H9 (cell line): Measurements from ENCODE around the gene RAB40C. TPM values are rescaled to one million over a fixed set of nuclear protein-coding genes. Genes with fewer than 3 reads are reported as not detected.

Experiments
- DNase-seq: peaks from one replicate; pipeline ENCODE4 v3.0.0-alpha.2; 2017
- H2AFZ ChIP-seq: one replicate; pipeline ENCODE4 v1.6.1; 2013; ENCODE audit warnings: mild to moderate bottlenecking, low read length, control low read depth, moderate library complexity
- H2AK5ac ChIP-seq: 2 replicates; pipeline ENCODE4 v1.6.1; 2013; ENCODE audit warnings: low read length, control low read depth, mixed read lengths; ENCODE audit not compliant: insufficient read length
- H2BK120ac ChIP-seq: one replicate; pipeline ENCODE4 v1.6.1; 2013; ENCODE audit warnings: low read depth, mild to moderate bottlenecking, low read length, control low read depth, inconsistent platforms; ENCODE audit not compliant: poor library complexity, severe bottlenecking
- H2BK12ac ChIP-seq: 2 replicates; pipeline ENCODE4 v1.6.1; 2013; ENCODE audit warnings: low read length, control low read depth, mixed read lengths, low read depth; ENCODE audit not compliant: insufficient read length
- H2BK15ac ChIP-seq: 2 replicates; pipeline ENCODE4 v1.6.1; 2013; ENCODE audit warnings: low read depth, low read length, control low read depth
- H2BK20ac ChIP-seq: one replicate; pipeline ENCODE4 v1.6.1; 2013; ENCODE audit warnings: low read depth, mild to moderate bottlenecking, low read length, control low read depth, inconsistent platforms; ENCODE audit not compliant: poor library complexity, severe bottlenecking
- H2BK5ac ChIP-seq: 2 replicates; pipeline ENCODE4 v1.6.1; 2013; ENCODE audit warnings: low read length, control low read depth, mixed read lengths; ENCODE audit not compliant: insufficient read length
- H3K14ac ChIP-seq: 2 replicates; pipeline ENCODE4 v1.6.1; 2013; ENCODE audit warnings: low read length, control low read depth; ENCODE audit not compliant: insufficient read depth
- H3K18ac ChIP-seq: 2 replicates; pipeline ENCODE4 v1.6.1; 2013; ENCODE audit warnings: low read depth, mild to moderate bottlenecking, mixed read lengths, low read length, control low read depth; ENCODE audit not compliant: insufficient read length
- H3K23ac ChIP-seq: 2 replicates; pipeline ENCODE4 v1.6.1; 2013; ENCODE audit warnings: low read length, control low read depth, mixed read lengths, low read depth; ENCODE audit not compliant: insufficient read length
- H3K23me2 ChIP-seq: 2 replicates; pipeline ENCODE4 v1.6.1; 2013; ENCODE audit warnings: low read depth, mild to moderate bottlenecking, mixed read lengths, low read length, control low read depth; ENCODE audit not compliant: insufficient read length, poor library complexity, severe bottlenecking
- H3K27ac ChIP-seq: 2 replicates; pipeline ENCODE4 v1.5.1; 2013; ENCODE audit warnings: low read length, control low read depth, mixed read lengths, low read depth; ENCODE audit not compliant: insufficient read length
- H3K27me3 ChIP-seq: 2 replicates; pipeline ENCODE4 v1.6.1; 2013; ENCODE audit warnings: low read length, control low read depth, inconsistent platforms; ENCODE audit not compliant: insufficient read depth
- H3K4ac ChIP-seq: 2 replicates; pipeline ENCODE4 v1.6.1; 2013; ENCODE audit warnings: low read depth, mild to moderate bottlenecking, control low read depth, inconsistent platforms, low read length, moderate library complexity
- H3K4me1 ChIP-seq: 2 replicates; pipeline ENCODE4 v1.6.1; 2013; ENCODE audit warnings: low read length, control low read depth, inconsistent platforms; ENCODE audit not compliant: insufficient read depth
- H3K4me2 ChIP-seq: 2 replicates; pipeline ENCODE4 v1.6.1; 2013; ENCODE audit warnings: low read length, control low read depth, mixed read lengths; ENCODE audit not compliant: insufficient read length, insufficient read depth
- H3K56ac ChIP-seq: 2 replicates; pipeline ENCODE4 v1.6.1; 2013; ENCODE audit warnings: low read depth, mild to moderate bottlenecking, mixed read lengths, low read length, control low read depth; ENCODE audit not compliant: insufficient read length
- H3K79me1 ChIP-seq: 2 replicates; pipeline ENCODE4 v1.6.1; 2013; ENCODE audit warnings: low read depth, mild to moderate bottlenecking, moderate library complexity, low read length, control low read depth, inconsistent platforms; ENCODE audit not compliant: insufficient read depth, poor library complexity, severe bottlenecking
- H3K79me2 ChIP-seq: 2 replicates; pipeline ENCODE4 v1.6.1; 2013; ENCODE audit warnings: low read length, control low read depth, inconsistent platforms; ENCODE audit not compliant: insufficient read depth
- H3K9ac ChIP-seq: 2 replicates; pipeline ENCODE4 v1.6.1; 2013; ENCODE audit warnings: low read length, control low read depth, mixed read lengths; ENCODE audit not compliant: insufficient read length; ENCODE audit errors: extremely low read depth
- H3K9me3 ChIP-seq: one replicate; pipeline ENCODE4 v1.6.1; 2013; ENCODE audit warnings: low read depth, low read length, inconsistent platforms; ENCODE audit not compliant: control insufficient read depth
- H3T11ph ChIP-seq: one replicate; pipeline ENCODE4 v1.6.1; 2013; ENCODE audit warnings: mild to moderate bottlenecking, low read length, control low read depth, inconsistent platforms
- H4K20me1 ChIP-seq: one replicate; pipeline ENCODE4 v1.6.1; 2013; ENCODE audit not compliant: control insufficient read depth, insufficient read length, insufficient read depth
- H4K5ac ChIP-seq: 2 replicates; pipeline ENCODE4 v1.6.1; 2013; ENCODE audit warnings: low read depth, mild to moderate bottlenecking, mixed read lengths, low read length, control low read depth; ENCODE audit not compliant: insufficient read length
- H4K8ac ChIP-seq: replicated peaks from 2 replicates; pipeline ENCODE4 v1.6.1; 2013; ENCODE audit warnings: low read length, control low read depth, mixed read lengths, low read depth; ENCODE audit not compliant: insufficient read length
- H4K91ac ChIP-seq: 2 replicates; pipeline ENCODE4 v1.6.1; 2013; ENCODE audit warnings: low read depth, mild to moderate bottlenecking, moderate library complexity, mixed read lengths, low read length, control low read depth; ENCODE audit not compliant: insufficient read length
- H3K27ac Mint-ChIP-seq, 3 experiments: 2 replicates in 2 of 3; 3 replicates in 1 of 3; pipeline ENCODE4 v1.8.0; 2020 to 2021; ENCODE audit warnings: mixed read lengths in 3 of 3, mild to moderate bottlenecking in 1 of 3, moderate library complexity in 1 of 3
- H3K27me3 Mint-ChIP-seq: 2 replicates; pipeline ENCODE4 v1.8.0; 2021; ENCODE audit warnings: low read depth, mild to moderate bottlenecking, moderate library complexity, mixed read lengths
- H3K36me3 Mint-ChIP-seq, 3 experiments: 2 replicates in 2 of 3; 3 replicates in 1 of 3; pipeline ENCODE4 v1.8.0; 2020 to 2021; ENCODE audit warnings: low read depth in 3 of 3, mixed read lengths in 3 of 3; ENCODE audit not compliant: insufficient read depth in 1 of 3
- H3K4me1 Mint-ChIP-seq, 2 experiments: 2 replicates each; pipeline ENCODE4 v1.8.0; 2020; ENCODE audit warnings: mixed read lengths in 2 of 2
- H3K4me3 Mint-ChIP-seq, 2 experiments: 2 replicates in 1 of 2; 3 replicates in 1 of 2; pipeline ENCODE4 v1.8.0; 2020 to 2021; ENCODE audit warnings: mild to moderate bottlenecking in 2 of 2, mixed read lengths in 2 of 2, moderate library complexity in 1 of 2
- H3K9me3 Mint-ChIP-seq, 2 experiments: 2 replicates in 1 of 2; 3 replicates in 1 of 2; pipeline ENCODE4 v1.8.0; 2020; ENCODE audit warnings: mild to moderate bottlenecking in 2 of 2, mixed read lengths in 2 of 2, moderate library complexity in 1 of 2
- CTCF ChIP-seq: fragments of 200-600 bp; sonication (generic); conservative IDR thresholded peaks from 3 replicates; pipeline ENCODE4 v1.8.0; 2021; ENCODE audit warnings: antibody characterized with exemption, mild to moderate bottlenecking
- WGBS: extraction: QIAGEN DNeasy Blood & Tissue Kit; methylation state at CpG from one replicate; pipeline ENCODE4 v1.1.7; 2013; ENCODE audit warnings: missing lambda C conversion rate, low lambda C conversion rate, mixed read lengths; ENCODE audit not compliant: insufficient read length; ENCODE audit errors: extremely low coverage; 5-methylcytosine and 5-hydroxymethylcytosine counted together
- total RNA-seq: library from RNA; stranded (reverse); gene quantifications from 2 replicates; pipeline ENCODE4 v1.2.1, GENCODE V29; 2021

RAB40C gene
- total RNA-seq, 1 experiment from 2014 or later = 19.1 TPM

- H3K56ac ChIP-seq = no peak overlapping the region
- no peak overlapping the region for H3K27ac ChIP-seq
- no peak overlapping the region for H2BK120ac ChIP-seq
- Mint-ChIP-seq H3K4me1 (no peaks in the 10 kb centered on the region), H3K27me3 (no peaks in the 10 kb centered on the region), H3K4me3 (no peak overlapping the region), H3K36me3 (peaks cover 0 to 9% (median 2%) of the 10 kb centered on the region in 3 experiments; a peak in 3 of 7 replicates), H3K9me3 (no peaks in the 10 kb centered on the region), H3K27ac (no peak overlapping the region)
- peaks cover 4% of the 10 kb centered on the region for H3K79me1 ChIP-seq
- H2BK5ac ChIP-seq = no peak overlapping the region
- H3K79me2 ChIP-seq = no peaks in the 10 kb centered on the region
- H2AK5ac ChIP-seq = no peak overlapping the region
- H3K27me3 ChIP-seq = no peaks in the 10 kb centered on the region
- no peak overlapping the region for H3K18ac ChIP-seq
- peak; percentile 85 for DNase-seq
- H3K4me1 ChIP-seq = no peaks in the 10 kb centered on the region
- H3K9me3 ChIP-seq = no peaks in the 10 kb centered on the region
- H2BK20ac ChIP-seq = no peak overlapping the region
- H2BK12ac ChIP-seq = no peak overlapping the region
- H3K23me2 ChIP-seq = no peaks in the 10 kb centered on the region
- H3K4me2 ChIP-seq = no peak overlapping the region
- H3K23ac ChIP-seq = no peak overlapping the region
- H4K91ac ChIP-seq = no peak overlapping the region
- H3T11ph ChIP-seq = no peak overlapping the region
- H2AFZ ChIP-seq = no peak overlapping the region
- H3K14ac ChIP-seq = no peak overlapping the region
- no peak overlapping the region for H3K9ac ChIP-seq
- no peak overlapping the region for H2BK15ac ChIP-seq
- H4K20me1 ChIP-seq = no peaks in the 10 kb centered on the region
- H3K4ac ChIP-seq = no peak overlapping the region
- TF ChIP-seq CTCF = peak; percentile 70
- WGBS = no CpG with 5 or more reads among the region's 60 CpGs
- H4K5ac ChIP-seq = no peak overlapping the region
- H4K8ac ChIP-seq = no peak overlapping the region
Observed at GRCh38 chr16:546909-547770, 42.7 kb upstream of the RAB40C start.
